ENCODE measurements around the gene B4GALT2. TPM values are rescaled to one million over a fixed set of nuclear protein-coding genes. Genes with fewer than 3 reads are reported as not detected.

B4GALT2 gene
- total and polyA plus RNA-seq, 10 of the 15 experiments (the other 5 are each of a cell fraction or from before 2014, with no cell fraction given) = 0.98 to 61.0 (median 23.4) TPM

DNA sequence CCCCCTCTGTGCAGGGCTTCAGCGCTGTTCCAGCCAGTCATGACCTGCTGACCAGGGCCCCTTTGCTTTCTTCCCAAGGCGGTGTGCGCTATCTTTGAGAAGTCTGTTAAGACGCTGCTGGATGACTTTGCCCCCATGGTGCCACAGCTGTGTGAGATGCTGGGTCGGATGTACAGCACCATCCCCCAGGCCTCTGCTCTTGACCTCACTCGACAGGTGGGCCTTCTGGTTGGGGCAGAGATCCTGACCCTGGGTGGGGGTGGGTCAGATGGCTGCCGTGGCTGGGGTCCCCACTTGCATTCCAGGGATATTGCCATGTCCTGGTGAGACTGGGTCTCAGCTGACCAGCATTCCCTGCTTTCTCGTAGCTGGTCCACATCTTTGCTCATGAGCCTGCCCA, 18.2 kb upstream of the B4GALT2 start (continued):
- TF ChIP-seq, protein P1, sequence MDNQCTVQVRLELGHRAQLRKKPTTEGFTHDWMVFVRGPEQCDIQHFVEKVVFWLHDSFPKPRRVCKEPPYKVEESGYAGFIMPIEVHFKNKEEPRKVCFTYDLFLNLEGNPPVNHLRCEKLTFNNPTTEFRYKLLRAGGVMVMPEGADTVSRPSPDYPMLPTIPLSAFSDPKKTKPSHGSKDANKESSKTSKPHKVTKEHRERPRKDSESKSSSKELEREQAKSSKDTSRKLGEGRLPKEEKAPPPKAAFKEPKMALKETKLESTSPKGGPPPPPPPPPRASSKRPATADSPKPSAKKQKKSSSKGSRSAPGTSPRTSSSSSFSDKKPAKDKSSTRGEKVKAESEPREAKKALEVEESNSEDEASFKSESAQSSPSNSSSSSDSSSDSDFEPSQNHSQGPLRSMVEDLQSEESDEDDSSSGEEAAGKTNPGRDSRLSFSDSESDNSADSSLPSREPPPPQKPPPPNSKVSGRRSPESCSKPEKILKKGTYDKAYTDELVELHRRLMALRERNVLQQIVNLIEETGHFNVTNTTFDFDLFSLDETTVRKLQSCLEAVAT (IDR thresholded peaks at IDR 0.05) = no peak
- TF ChIP-seq RFX5 (IDR thresholded peaks at IDR 0.05; ENCODE audit: low read depth, low read length) (no peak), POLR2AphosphoS5 (IDR thresholded peaks at IDR 0.05; ENCODE audit: low read length) (no peak), IKZF2 (IDR thresholded peaks at IDR 0.05) (no peak)

DNA sequence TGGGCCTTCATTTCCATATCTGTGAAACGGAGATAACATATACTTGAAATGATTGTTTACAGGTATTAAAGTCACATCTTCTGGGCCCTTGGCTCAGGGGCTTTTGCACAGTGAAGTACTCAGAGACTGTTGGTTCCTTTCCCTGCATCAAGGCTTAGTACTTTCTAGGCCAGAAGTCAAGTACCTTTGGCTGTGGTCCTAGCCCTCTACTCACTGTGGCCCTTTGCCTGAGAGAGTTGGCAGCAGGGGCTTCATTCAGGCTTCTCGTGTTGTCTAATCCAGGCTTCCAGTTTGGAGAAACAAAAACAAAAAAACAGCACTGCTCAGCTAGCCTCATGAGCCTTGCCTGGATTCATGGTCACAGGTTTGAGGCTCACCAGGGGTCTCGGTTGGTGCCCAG, 17.3 kb upstream of the B4GALT2 start:
- Histone ChIP-seq H3K4me1 (ENCODE audit: control insufficient read depth, insufficient read depth, low read length) (no peaks in the 10 kb centered on the region), H2AFZ (ENCODE audit: control insufficient read depth, low read depth, low read length) (no peak overlapping the region), H3K9ac (ENCODE audit: control insufficient read depth, insufficient read depth, low read length) (no peak overlapping the region), H4K20me1 (ENCODE audit: control insufficient read depth, insufficient read depth) (no peaks in the 10 kb centered on the region), H3K27ac (ENCODE audit: control insufficient read depth, insufficient read depth) (no peak overlapping the region), H3K36me3 (ENCODE audit: control insufficient read depth in 2 of 2, insufficient read depth in 2 of 2, low read length in 1 of 2) (peaks cover 0 to 12% of the 10 kb centered on the region in 2 experiments; a peak in 1 of 4 replicates), H3K79me2 (ENCODE audit: control insufficient read depth, insufficient read depth, low read length) (no peaks in the 10 kb centered on the region), H3K27me3 (replicated peaks in 1 of 2; ENCODE audit: control insufficient read depth in 2 of 2, insufficient read depth in 2 of 2, low read length in 1 of 2) (no peaks in the 10 kb centered on the region), H3K4me3 (no peak overlapping the region), H3K9me3 (replicated peaks; ENCODE audit: control insufficient read depth, insufficient read depth, low read length) (no peaks in the 10 kb centered on the region), H3K4me2 (ENCODE audit: control insufficient read depth, insufficient read depth) (no peak overlapping the region)
- FAIRE-seq (no peak), ATAC-seq (no peak), DNase-seq (ENCODE audit: low read depth, low spot score) (no peak)
- WGBS (ENCODE audit: insufficient coverage, insufficient replicate concordance, low lambda C conversion rate, missing lambda C conversion rate) = 81% methylated on average over 3 of the region's 3 CpGs
- intact Hi-C loops (cut with micrococcal nuclease; ENCODE audit: unreplicated experiment) (no loop called here), in situ Hi-C loops (cut with MboI) (no loop called here)
- SMC1A ChIA-PET (ENCODE audit: uncharacterized antibody, unreplicated experiment) = no interaction called here
- RAD21 ChIA-PET (ENCODE audit: unreplicated experiment) = no interaction called here
- CTCF ChIA-PET = no interaction called here
- BruUV-seq (replicated peaks) = no TSS peak
- POLR2A ChIA-PET = no interaction called here
- TF ChIP-seq SREBF2 (IDR thresholded peaks at IDR 0.05; ENCODE audit: low read length) (no peak), STAT3 (IDR thresholded peaks at IDR 0.05; ENCODE audit: low read depth, low read length) (no peak), TBL1XR1 (IDR thresholded peaks at IDR 0.05; ENCODE audit: low read depth, low read length) (no peak), ETV6 (conservative IDR thresholded peaks at IDR 0.05 in 1 of 2, IDR thresholded peaks at IDR 0.05 in 1 of 2; ENCODE audit: borderline replicate concordance in 1 of 2, low read depth in 1 of 2) (no peak), LARP7 (IDR thresholded peaks at IDR 0.05) (no peak), CHD2 (IDR thresholded peaks at IDR 0.05; ENCODE audit: borderline replicate concordance, low read depth, low read length) (no peak), HCFC1 (IDR thresholded peaks at IDR 0.05; ENCODE audit: low read length) (no peak), CBX5 (IDR thresholded peaks at IDR 0.05; ENCODE audit: low read depth) (no peak), FOXK2 (IDR thresholded peaks at IDR 0.05) (no peak), ZNF274 (IDR thresholded peaks at IDR 0.05; ENCODE audit: insufficient read depth, insufficient read length) (no peak)
- TF ChIP-seq, protein P2, sequence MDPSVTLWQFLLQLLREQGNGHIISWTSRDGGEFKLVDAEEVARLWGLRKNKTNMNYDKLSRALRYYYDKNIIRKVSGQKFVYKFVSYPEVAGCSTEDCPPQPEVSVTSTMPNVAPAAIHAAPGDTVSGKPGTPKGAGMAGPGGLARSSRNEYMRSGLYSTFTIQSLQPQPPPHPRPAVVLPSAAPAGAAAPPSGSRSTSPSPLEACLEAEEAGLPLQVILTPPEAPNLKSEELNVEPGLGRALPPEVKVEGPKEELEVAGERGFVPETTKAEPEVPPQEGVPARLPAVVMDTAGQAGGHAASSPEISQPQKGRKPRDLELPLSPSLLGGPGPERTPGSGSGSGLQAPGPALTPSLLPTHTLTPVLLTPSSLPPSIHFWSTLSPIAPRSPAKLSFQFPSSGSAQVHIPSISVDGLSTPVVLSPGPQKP (IDR thresholded peaks at IDR 0.05; ENCODE audit: low read depth, low read length) = no peak
- TF ChIP-seq, protein P3, sequence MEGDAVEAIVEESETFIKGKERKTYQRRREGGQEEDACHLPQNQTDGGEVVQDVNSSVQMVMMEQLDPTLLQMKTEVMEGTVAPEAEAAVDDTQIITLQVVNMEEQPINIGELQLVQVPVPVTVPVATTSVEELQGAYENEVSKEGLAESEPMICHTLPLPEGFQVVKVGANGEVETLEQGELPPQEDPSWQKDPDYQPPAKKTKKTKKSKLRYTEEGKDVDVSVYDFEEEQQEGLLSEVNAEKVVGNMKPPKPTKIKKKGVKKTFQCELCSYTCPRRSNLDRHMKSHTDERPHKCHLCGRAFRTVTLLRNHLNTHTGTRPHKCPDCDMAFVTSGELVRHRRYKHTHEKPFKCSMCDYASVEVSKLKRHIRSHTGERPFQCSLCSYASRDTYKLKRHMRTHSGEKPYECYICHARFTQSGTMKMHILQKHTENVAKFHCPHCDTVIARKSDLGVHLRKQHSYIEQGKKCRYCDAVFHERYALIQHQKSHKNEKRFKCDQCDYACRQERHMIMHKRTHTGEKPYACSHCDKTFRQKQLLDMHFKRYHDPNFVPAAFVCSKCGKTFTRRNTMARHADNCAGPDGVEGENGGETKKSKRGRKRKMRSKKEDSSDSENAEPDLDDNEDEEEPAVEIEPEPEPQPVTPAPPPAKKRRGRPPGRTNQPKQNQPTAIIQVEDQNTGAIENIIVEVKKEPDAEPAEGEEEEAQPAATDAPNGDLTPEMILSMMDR (IDR thresholded peaks at IDR 0.05 in 2 of 3, conservative IDR thresholded peaks at IDR 0.05 in 1 of 3; ENCODE audit: control insufficient read depth in 2 of 3, extremely low read depth in 1 of 3, insufficient read depth in 1 of 3, low read depth in 3 of 3, low read length in 3 of 3) = no peak
- TF ChIP-seq, protein P4, sequence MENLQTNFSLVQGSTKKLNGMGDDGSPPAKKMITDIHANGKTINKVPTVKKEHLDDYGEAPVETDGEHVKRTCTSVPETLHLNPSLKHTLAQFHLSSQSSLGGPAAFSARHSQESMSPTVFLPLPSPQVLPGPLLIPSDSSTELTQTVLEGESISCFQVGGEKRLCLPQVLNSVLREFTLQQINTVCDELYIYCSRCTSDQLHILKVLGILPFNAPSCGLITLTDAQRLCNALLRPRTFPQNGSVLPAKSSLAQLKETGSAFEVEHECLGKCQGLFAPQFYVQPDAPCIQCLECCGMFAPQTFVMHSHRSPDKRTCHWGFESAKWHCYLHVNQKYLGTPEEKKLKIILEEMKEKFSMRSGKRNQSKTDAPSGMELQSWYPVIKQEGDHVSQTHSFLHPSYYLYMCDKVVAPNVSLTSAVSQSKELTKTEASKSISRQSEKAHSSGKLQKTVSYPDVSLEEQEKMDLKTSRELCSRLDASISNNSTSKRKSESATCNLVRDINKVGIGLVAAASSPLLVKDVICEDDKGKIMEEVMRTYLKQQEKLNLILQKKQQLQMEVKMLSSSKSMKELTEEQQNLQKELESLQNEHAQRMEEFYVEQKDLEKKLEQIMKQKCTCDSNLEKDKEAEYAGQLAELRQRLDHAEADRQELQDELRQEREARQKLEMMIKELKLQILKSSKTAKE (IDR thresholded peaks at IDR 0.05; ENCODE audit: low read depth, poor library complexity, severe bottlenecking) = no peak

All from GM12878 (cell line).